ENCODE measurements around the gene CDH13.

Gene CDH13

DNA sequence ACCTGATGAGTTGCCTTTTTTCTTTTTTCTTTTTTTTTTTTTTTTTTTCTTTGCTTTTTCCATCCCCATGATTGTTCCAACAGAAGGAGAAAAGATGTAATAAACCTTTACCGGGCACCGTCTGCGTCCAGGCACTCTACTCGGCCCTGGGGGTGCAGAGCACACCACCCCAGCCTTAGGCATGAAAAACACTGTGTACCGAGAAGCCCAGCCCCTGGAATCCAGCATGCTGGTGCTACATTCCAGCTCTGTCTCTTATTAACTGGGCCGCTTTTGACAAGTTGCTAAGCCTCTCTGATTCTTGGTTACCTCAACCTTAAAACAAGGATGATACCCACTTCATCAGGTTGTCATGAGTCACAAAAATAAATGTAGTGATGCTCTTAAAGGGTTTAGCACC is 1117.0 kb downstream of the CDH13 start:
- DNase-seq: no peak

DNA sequence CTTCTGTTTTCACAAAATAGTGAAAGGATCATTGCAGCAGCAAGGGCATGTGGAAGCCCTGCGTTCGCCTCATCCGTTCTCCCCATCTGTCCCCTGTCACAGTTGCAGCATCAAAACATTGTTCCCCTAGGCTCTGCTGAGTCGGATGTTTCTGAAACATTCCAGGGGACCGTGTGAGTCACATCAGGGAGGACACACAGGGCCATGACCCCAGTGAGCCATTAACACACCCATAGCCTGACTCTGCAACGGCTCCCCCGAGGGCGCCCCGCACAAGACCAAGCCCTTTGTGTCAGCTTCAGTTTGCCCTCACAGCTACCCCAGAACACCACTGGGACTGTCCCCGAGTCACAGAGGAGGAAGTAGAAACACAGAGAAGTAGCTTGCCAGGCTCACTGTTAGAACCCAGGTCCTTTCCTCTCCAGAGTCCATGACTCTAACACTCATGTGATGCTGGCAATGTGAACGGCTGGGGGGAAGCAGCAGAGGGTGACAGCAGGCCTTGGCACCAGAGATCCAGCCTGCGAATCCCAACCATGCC is 1117.7 kb downstream of the CDH13 start:
- no peak for DNase-seq

DNA sequence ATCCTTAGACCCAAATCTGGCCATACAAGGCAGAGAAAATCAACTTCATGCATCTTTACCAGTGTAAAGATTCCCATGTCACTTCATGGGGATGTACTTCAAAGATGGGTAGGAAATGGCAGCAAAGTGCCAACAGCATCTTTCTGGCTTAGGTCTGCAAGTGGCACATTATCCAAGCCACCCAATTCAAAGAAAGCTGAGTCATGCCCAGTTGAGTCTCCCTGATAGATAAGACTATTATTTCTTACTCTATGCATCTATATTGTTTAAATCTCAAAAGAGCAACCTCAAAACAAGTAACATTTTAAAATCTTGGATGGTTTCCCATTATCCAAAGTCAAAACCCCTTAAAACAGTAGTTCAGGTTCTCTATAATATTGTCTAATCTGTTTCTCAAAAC is 1119.8 kb downstream of the CDH13 start:
- no peak for DNase-seq

DNA sequence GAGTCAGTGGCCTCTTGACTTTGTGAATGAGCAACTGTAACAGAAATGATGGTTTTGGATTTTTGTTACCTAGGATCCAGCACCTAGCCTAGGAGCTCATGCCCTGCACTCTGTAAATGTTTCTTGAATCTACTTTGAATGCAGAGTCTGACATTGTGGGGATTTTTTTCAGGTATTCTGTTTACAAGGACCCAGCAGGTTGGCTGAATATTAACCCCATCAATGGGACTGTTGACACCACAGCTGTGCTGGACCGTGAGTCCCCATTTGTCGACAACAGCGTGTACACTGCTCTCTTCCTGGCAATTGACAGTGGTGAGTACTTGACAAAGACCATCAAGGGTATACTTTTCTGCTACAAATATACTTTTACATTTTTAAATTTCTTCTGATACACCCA is 1121.2 kb downstream of the CDH13 start:
- DNase-seq: no peak

DNA sequence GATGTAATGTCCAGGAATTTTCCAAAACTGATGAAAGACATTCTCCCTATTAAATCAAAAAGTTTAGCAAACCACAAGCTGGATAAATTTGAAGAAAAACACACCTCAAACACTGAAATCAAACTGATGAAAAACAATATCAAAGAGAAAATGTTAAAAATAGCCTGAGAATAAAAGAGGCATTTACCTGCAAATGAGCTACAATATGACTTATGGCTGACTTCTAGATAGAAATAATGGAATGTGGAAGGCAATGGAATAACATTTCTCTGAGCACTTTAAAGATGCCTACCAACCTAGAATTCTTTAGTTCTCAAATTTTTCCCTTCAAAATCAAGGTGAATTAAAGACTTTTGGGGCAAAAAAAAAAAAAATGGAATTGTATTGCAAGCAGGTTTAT is 1128.6 kb downstream of the CDH13 start:
- no peak for DNase-seq

DNA sequence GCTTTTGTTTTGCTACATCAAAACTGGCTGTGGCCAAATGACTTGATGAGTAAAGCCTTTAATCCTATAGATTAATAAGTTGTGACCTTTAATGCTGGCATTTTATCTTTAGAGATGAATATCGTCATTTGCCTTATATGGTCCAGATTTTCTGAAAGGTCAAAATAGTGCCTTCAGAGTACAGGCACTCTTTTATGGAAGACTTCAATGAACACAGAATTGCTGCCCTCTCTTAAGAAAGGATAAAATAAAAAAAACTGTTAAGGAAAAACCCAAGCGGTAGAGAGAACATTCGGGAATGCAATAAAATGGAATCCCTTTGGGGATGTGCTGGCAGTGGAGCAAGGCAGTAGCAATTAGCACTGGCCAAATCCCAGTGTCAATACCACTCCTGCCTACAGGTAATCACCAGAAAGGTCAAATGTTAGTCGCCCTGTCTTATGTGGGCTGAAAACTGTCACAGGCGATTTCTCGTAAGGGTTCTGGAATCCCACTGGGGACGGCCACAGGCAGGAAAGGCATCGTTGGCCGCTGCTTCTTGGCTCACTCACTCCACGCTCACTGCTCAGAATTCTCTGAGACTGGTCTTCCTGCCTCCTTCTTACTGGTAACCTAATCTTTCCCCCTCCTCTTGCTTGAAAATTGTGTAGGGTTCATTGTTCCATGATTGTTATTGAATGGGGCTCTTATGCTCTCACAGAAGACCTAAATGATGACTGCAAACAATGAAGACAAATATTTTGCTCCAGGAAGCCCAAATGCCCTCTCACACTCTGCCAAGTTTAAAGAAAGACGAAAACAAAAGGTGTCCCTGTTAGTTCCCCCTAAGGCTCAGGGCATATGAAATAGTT is 1135.6 kb downstream of the CDH13 start:
- no peak for DNase-seq

DNA sequence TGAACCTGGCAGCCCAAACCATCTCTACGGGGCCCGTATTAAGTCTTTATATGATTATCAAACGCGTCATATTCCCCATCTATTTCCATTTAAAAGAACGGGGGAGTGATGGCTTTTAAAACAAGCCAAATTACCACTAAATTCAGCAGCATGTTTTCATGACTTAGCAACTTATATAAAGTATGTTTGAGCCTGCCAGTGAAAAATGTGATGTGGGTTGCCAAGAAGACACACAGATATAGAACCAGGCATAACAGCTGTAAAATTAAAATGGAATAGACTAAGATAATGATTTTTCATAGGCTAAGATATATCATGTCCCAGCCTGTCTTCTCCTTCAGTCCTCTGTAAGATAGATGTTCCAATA is 1136.2 kb downstream of the CDH13 start:
- DNase-seq: no peak

DNA sequence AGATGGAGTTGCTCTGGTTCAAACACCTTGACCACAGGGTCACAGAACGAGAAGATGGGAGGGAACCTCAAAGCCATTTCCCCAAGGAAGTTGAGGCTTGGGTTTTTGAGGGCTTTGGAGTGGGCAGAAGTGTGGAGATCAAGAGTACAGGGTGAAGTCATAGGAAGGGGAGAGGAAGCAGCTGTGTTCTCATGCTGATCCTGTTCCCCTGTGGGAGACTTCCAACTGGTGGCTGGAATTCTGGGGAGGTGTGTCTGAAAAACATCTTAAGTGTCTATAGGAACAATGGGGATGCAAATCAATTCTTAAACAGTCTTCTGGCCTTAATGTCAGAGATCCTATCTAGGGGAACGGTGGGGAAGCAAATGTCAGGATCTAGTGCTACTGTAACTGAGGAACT is 1142.2 kb downstream of the CDH13 start:
- DNase-seq: no peak

DNA sequence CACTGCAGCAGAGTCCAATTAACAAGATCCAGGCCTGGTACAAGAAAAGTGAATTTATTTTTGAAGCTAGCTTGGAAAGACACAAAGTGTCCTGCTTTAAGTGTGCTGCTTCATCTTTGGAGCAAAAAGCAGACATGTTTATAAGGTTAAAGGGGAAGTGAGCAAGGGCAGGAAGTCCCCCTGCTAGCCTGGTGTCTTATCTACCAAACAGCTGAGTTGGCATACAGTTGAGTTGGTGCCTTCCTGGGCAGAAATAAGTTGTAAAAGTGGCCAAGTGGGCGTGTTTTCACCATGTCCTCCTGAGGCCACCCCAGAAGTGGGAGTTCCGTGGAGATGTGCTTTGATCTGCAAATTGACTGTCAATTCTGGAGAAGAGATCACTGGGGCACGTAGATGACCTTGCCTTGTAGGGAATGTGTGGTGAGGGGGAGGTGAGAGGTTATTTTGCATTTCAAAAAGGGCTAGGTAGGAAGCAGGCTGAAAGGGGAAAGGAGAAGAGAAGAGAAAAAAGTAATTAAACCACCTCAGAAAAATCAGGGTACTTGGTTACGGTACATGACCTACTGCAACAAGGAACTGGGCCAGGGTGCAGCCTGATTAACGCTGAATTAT is 1142.7 kb downstream of the CDH13 start:
- no peak for DNase-seq

DNA sequence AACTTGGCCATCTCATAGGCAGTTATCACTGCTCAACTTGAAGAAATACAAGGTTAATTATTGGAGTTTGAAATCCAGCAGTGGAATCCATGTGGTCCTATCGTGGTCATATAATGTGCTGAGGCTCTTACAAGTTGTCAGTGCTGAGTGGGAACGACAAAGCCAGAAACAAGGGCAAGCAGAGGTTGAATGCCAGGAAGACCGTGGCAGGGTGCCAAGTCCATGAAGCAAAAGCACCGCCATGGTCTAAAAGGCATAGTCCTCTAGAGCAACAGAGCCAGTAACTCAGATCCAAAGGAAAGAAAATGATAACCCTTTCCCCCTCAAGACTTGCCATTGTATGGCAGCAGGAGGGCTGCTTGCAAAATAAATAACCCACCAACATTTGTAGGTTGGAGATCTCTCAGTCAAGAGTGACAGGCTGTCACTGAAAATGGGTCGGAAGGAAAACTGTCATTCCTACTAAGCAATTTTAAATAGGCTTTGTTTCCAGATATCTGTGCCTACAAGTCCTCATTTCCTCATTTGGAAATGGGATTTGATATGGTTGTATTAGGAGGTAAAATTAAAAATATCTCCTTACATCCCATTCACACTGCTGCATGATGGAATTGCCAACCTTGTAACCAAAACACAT is 1144.7 kb downstream of the CDH13 start:
- no peak for DNase-seq

DNA sequence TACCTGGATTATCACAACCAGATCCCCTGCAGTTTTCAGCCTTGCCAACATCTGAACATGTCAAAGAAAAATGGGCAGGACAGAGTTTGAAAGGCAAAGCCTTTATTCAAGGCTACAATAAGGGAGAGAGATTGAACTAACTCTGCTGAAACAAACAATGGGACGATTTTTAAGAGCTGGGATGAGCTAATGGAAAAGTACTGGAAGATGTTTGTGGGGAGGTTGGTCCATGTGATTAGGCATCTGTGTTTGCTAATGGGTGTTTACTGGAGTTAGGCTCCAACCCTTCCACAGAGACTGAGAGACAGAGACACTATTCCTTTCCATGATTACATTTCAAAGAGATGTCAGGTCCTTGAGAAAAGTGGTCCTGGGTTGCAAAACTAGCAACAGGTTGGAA is 1146.0 kb downstream of the CDH13 start:
- DNase-seq: no peak

DNA sequence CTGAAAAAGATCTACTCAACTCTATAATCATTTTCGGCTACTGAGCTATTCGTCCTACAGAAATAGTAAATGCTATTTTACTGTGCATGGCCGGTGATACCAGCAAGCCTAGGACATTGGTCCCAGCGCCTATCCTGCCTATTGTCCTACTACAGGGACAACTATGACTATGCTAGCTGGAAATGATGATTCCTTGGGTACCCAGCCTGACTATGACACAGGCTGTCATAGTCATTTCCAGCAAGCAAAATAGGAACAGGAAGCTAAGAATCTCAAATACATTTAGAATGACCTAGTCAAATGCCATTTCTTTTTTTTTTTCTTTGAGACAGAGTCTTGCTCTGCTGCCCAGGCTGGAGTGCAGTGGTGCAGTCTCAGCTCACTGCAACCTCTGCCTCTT is 1147.3 kb downstream of the CDH13 start:
- no peak for DNase-seq

DNA sequence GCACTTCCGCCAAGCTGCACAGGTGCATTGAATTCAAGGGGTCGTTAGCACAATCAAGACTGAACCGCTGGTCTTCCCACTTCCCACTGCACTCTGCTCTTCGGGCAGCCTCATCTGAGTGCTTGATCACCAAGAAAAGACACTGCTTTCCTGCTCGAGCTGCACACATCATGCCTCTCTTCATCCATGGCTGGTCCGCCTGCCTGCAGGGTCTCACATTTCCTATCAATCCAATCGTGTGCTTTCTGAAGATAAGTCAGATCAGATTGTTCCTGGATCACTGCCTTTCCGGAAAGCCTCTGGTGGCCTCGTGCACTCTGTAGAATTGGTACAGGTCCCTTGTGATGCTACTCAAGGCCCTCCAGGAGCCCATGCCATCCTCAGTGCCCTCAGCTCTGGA is 1150.2 kb downstream of the CDH13 start:
- no peak for DNase-seq

DNA sequence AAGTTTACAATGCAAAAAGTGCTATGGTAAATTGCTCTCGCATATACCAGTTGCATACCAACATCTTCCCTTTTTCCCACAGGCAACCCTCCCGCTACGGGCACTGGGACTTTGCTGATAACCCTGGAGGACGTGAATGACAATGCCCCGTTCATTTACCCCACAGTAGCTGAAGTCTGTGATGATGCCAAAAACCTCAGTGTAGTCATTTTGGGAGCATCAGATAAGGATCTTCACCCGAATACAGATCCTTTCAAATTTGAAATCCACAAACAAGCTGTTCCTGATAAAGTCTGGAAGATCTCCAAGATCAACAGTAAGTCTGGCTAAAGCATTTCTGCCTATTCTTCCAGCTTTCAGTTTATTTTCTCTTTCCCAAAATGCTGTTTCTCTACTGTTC is 1153.1 kb downstream of the CDH13 start:
- DNase-seq: no peak

DNA sequence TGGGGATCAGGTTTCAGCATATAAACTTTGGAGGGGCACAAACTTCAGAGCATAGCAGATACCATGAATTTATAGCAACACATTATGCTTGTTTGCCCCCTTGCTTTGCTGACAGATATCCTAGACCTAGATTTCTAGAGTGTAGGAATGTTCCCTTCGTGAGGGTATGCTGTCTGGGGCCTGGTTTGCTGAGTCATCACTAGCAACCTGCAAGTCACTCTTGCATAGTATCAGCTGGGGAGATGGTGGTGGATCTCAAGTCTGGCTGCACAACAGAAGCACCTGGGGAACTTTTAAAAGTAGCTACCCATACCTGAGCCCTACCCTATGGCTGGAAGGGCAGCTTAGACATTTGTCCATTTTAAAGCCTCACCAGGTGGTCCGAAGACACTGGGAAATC is 1158.7 kb downstream of the CDH13 start:
- DNase-seq: no peak

DNA sequence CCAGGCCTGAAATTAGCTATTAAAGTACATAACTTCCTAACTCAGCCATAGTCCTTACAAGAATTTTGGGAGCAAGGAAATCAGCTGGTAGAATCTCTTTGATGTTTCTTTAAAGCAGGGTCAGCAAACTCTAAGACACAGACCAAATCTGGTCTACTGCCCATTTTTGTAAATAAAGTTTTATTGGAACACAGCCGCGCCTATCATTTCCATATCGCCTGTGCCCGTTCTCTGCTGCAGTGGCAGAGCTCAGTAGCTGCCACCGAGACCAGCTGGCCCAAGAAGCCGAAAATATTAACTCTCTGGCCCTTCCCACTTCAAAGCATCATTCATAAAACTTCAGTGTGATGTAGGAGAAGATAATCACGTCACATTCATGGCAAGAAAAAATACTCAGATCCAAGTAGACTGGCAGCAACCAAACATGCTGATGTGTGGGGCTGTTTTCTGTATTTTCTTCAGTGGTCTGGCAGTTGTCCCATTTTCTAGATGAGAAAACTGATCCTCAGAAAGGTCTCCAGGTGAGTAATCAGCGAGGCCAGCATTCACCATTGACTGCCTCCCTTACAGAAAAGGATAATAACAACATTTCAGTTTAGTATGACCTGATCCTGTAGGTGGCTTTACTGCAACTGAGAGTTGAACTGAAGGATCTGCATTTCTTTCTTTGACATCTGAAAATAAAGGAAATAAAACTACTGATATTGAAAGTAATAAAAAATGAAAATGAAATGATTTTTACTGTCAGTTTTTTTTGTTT is 1163.1 kb downstream of the CDH13 start:
- DNase-seq: no peak

DNA sequence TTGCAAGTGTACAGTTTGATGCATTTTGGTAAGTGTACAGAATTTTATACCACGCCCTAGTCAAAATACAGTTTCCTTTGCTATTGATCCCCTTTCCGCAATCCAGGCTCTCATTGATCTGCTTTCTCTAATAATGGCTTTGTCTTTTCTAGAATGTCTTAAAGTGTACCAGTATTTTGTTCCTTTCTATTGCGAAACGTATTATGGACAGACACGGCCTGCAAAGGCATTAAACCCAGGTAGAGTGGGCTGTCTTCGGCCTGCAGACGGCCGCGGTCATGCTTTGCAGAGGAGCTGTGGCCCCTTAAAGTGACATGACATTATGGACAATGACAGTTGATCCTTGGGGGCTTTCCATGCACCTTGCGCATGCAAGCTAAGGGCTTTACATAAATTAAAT is 1165.1 kb downstream of the CDH13 start:
- no peak for DNase-seq

DNA sequence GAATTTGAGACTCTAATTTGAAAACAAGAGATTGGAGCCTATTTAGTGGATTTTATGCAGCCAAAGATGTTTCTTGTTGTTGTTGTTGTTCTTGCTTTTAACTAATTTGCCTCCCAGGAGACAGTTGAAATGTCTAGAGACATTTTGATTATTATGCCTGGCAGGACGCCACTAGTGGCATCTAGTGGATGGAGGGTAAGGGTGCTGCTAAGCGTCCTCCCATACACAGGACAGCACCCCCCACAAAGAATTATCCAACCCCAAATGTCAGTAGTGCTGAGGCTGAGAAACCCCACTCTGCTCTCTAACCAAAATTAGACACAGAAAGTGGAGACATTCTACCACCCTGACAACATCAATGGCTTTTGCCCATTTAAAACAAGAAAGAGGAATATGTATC is 1165.6 kb downstream of the CDH13 start:
- DNase-seq: no peak

DNA sequence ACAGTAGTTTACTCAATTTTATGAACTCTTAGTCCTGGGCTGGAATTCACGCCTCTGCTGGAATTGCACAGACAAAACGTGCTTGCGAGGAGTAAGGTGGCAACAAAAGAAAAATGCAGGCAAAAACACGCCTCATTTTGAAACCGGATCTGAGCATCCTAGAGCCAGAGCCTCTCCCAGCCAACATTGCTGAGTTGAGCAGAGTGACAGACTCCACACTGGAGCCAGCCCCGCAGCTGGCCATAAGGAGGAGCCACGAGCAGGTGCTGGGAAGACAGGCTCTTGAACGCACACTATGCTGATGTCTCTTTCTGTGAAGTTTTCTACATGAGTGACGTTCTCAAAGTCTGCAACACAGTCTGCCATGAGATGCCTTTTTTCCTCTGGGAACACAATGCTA is 1166.4 kb downstream of the CDH13 start:
- DNase-seq: no peak

DNA sequence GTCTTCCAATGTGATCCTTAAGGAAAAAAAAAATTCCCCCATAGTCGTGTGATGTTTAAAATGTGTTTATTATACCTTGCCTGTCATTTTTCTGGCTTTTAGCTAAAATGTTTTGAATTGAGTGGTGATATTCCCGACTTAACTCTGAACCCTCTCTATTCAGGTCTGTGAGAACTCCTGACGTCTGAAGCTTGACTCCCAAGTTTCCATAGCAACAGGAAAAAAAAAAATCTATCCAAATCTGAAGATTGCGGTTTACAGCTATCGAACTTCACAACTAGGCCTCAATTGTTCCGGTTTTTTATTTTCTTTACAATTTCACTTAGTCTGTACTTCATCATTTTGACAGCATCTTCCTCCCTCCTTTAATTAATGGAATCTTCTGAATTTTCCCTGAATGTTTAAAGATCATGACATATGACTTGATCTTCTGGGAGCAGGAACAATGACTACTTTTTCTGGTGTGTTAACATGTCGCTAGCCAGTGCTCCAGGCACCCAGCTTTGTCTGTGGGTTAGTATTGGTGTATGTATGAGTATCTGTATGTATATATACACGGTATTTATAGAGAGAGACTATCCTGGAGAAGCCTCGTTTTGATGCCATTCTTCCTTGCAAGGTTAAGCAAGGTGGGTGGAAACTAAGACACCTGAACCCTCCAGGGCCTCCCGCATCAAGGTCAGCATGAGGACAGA is 1168.2 kb downstream of the CDH13 start:
- no peak for DNase-seq

DNA sequence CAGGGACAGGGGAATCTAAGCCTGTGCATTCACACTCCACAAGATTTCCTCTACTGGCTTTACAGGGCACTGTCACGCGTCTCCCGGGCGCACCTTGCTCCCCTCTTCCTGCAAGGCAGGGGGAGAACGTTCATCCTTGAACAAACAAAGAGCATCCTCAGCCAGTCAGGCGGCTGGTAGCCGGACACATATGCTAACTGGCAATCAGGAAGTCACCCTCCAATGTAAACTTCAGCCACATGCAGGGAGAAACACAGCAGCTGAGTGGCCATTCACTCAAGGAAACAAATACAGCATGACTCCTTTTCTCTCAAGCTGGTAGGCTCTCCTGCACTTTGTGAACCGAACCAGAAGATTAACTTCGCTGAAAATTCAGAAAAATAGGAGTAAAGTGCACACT is 1170.2 kb downstream of the CDH13 start:
- no peak for DNase-seq

DNA sequence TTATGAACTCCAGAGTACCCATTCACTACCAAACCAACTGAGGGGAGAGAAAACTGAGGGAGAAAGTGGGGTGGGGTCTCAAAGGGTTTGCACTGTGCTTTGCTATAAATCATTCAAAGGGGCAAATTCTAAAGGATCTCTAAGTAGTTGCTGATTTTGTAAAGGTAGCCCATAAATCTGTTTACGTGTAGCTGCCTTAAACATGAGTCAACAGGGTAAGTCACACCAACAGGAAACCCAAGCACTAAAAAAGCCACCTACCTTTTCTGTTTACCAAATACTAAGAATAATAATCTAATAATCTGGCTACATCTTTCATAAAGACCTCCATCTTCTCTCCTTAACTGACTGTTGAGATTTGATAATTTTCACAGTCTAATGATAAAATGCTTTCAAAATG is 1172.6 kb downstream of the CDH13 start:
- DNase-seq: no peak

DNA sequence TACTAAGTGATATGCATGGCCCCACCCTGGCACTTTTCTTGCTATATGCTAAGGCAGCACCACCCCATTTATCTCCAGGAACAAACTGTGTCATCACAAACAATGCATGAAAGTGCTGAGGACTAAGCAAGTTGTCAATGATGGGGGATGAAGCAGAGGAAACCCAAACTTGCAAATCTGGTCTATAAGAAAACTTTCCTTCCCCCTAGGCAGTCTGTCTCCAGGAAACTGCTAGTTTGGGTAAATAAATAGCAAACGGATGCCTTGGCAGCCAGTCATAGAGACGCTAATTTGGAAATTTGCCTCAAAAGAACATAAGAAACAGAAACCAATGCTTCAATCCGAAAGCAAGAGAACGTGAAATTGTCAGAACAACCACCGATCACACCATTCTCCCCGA is 1175.4 kb downstream of the CDH13 start:
- no peak for DNase-seq
